Measurements from ENCODE around the gene ENPP5. TPM values are rescaled to one million over a fixed set of nuclear protein-coding genes. Genes with fewer than 3 reads are reported as not detected.

Gene ENPP5
- polyA plus RNA-seq, 1 experiment, result not detected

- TF ChIP-seq CTCF (IDR thresholded peaks at IDR 0.05; ENCODE audit: low read depth, low read length), result no peak
- Histone ChIP-seq H3K4me3 (ENCODE audit: low read depth, low read length) (no peak overlapping the region), H3K27me3 (ENCODE audit: control insufficient read depth, insufficient read depth, low read length) (no peaks in the 10 kb centered on the region), H3K27ac (ENCODE audit: low read depth, low read length) (no peak overlapping the region), H3K9me3 (ENCODE audit: control insufficient read depth, insufficient read depth, low read length) (no peaks in the 10 kb centered on the region)
- DNase-seq (ENCODE audit: low read depth, low spot score), result no peak
- ChIA-PET POLR2A (no interaction called here), CTCF (interaction anchor here (0.9 kb wide), 1 partner anchor 28 kb away, joined by 7 read pairs; no protein-coding TSS in a partner anchor)
Observed at GRCh38 chr6:46118157-46118556, 52.6 kb downstream of the ENPP5 start.

GRCh38 chr6:46116289-46116688 lies 54.5 kb downstream of the ENPP5 start:
- Histone ChIP-seq H3K27me3 (ENCODE audit: control insufficient read depth, insufficient read depth, low read length) (no peaks in the 10 kb centered on the region), H3K9me3 (ENCODE audit: control insufficient read depth, insufficient read depth, low read length) (no peaks in the 10 kb centered on the region), H3K27ac (ENCODE audit: low read depth, low read length) (no peak overlapping the region), H3K4me3 (ENCODE audit: low read depth, low read length) (no peak overlapping the region)
- ChIA-PET CTCF (interaction anchor here (2.9 kb wide), 1 partner anchor 26 kb away, joined by 9 read pairs; no protein-coding TSS in a partner anchor), POLR2A (no interaction called here)
- no peak for DNase-seq (ENCODE audit: low read depth, low spot score)
- TF ChIP-seq CTCF (IDR thresholded peaks at IDR 0.05; ENCODE audit: low read depth, low read length), result no peak

- Histone ChIP-seq H3K27me3 (ENCODE audit: control insufficient read depth, insufficient read depth, low read length) (no peaks in the 10 kb centered on the region), H3K9me3 (ENCODE audit: control insufficient read depth, insufficient read depth, low read length) (no peaks in the 10 kb centered on the region), H3K4me3 (ENCODE audit: low read depth, low read length) (no peak overlapping the region), H3K27ac (ENCODE audit: low read depth, low read length) (no peak overlapping the region)
- no peak for DNase-seq (ENCODE audit: low read depth, low spot score)
- POLR2A ChIA-PET, result no interaction called here
- TF ChIP-seq CTCF (IDR thresholded peaks at IDR 0.05; ENCODE audit: low read depth, low read length), result no peak
- CTCF ChIA-PET, result interaction anchor here (2.9 kb wide), 1 partner anchor 25 kb away, joined by 9 read pairs; no protein-coding TSS in a partner anchor
Observed at GRCh38 chr6:46115634-46116033, 55.1 kb downstream of the ENPP5 start.

GRCh38 chr6:46113370-46113769 lies 57.4 kb downstream of the ENPP5 start:
- Histone ChIP-seq H3K9me3 (ENCODE audit: control insufficient read depth, insufficient read depth, low read length) (no peaks in the 10 kb centered on the region), H3K27me3 (ENCODE audit: control insufficient read depth, insufficient read depth, low read length) (no peaks in the 10 kb centered on the region), H3K4me3 (ENCODE audit: low read depth, low read length) (no peak overlapping the region), H3K27ac (ENCODE audit: low read depth, low read length) (no peak overlapping the region)
- CTCF ChIA-PET, result no interaction called here
- DNase-seq (ENCODE audit: low read depth, low spot score), result no peak
- no peak for TF ChIP-seq CTCF (IDR thresholded peaks at IDR 0.05; ENCODE audit: low read depth, low read length)
- POLR2A ChIA-PET, result no interaction called here

Other genes with a start within 250 kb of the ENPP5 start
- not detected in 2 replicates for gene CLIC5, start 155.1 kb downstream of the ENPP5 start, polyA plus RNA-seq (2011; rRNA removed)
- gene ENPP4, start 41.0 kb downstream of the ENPP5 start, polyA plus RNA-seq (2011; rRNA removed), result 0.04 TPM in 1 of 2 replicates, not detected in the other